GM12878 (cell line): ENCODE data around the gene ETV6. TPM values are rescaled to one million over a fixed set of nuclear protein-coding genes. Genes with fewer than 3 reads are reported as not detected.

Source experiments
- ATAC-seq: fragments of 200-7000 bp; cut with Tn5 transposase; 3 replicates; pipeline ENCODE4 v1.9.1; 2020; ENCODE audit warnings: mild to moderate bottlenecking, moderate library complexity
- BruUV-seq: library from RNA; stranded (reverse); fragments of 400-500 nt; replicated peaks from 2 replicates; lab custom pipeline; 2021; lab: Mats Ljungman, UMichigan
- CTCF ChIA-PET: fragments of 300-600 bp; sonication (Branson Sonifier 250); formaldehyde crosslinking; extraction: SDS; loops from one replicate; lab custom pipeline; 2021; ENCODE audit warnings: inconsistent platforms; lab: Yijun Ruan, JAX
- POLR2A ChIA-PET: fragments of 350-600 bp; formaldehyde crosslinking; extraction: SDS; loops from one replicate; lab custom pipeline; 2021; ENCODE audit warnings: inconsistent platforms; lab: Charles Lee
- RAD21 ChIA-PET: fragments of 300-600 bp; sonication (Branson Sonifier 250); formaldehyde crosslinking; loops from one replicate; lab custom pipeline; 2023; ENCODE audit warnings: antibody characterized with exemption; ENCODE audit not compliant: unreplicated experiment; lab: Charles Lee
- SMC1A ChIA-PET: fragments of 300-600 bp; sonication (Branson Sonifier 250); formaldehyde crosslinking; loops from one replicate; lab custom pipeline; 2023; ENCODE audit not compliant: unreplicated experiment, uncharacterized antibody; lab: Charles Lee
- DNase-seq: peaks from one replicate; pipeline ENCODE4 v3.0.0-alpha.2; 2011; ENCODE audit warnings: low read depth, low spot score
- FAIRE-seq: peaks from 3 replicates; lab custom pipeline; 2011; peaks lifted over from hg19 to GRCh38; lab: Jason Lieb, UNC
- H2AFZ ChIP-seq: 2 replicates; pipeline ENCODE4 v1.6.0; 2011; ENCODE audit warnings: low read depth, low read length, control low read depth; ENCODE audit not compliant: control insufficient read depth
- H3K27ac ChIP-seq: 2 replicates; pipeline ENCODE4 v1.5.1; 2011; ENCODE audit warnings: control low read depth; ENCODE audit not compliant: control insufficient read depth, insufficient read depth
- H3K27me3 ChIP-seq, 2 experiments: replicated peaks in 1 of 2; 2 replicates each; pipeline versions ENCODE4 v1.6.0 to v1.6.1; 2011; ENCODE audit warnings: low read length in 1 of 2; ENCODE audit not compliant: control insufficient read depth in 2 of 2, insufficient read depth in 2 of 2
- H3K36me3 ChIP-seq, 2 experiments: 2 replicates each; pipeline ENCODE4 v1.5.1; 2011; ENCODE audit warnings: low read length in 1 of 2; ENCODE audit not compliant: control insufficient read depth in 2 of 2, insufficient read depth in 2 of 2
- H3K4me1 ChIP-seq: 2 replicates; pipeline ENCODE4 v1.6.1; 2011; ENCODE audit warnings: mild to moderate bottlenecking, low read length, moderate library complexity, mixed read lengths; ENCODE audit not compliant: control insufficient read depth, insufficient read depth
- H3K4me2 ChIP-seq: 2 replicates; pipeline ENCODE4 v1.6.0; 2011; ENCODE audit warnings: control low read depth; ENCODE audit not compliant: control insufficient read depth, insufficient read depth
- H3K4me3 ChIP-seq: fragments of 200-600 bp; sonication (generic); 2 replicates; pipeline ENCODE4 v1.5.1; 2016
- H3K79me2 ChIP-seq: 2 replicates; pipeline ENCODE4 v1.6.0; 2011; ENCODE audit warnings: low read length; ENCODE audit not compliant: control insufficient read depth, insufficient read depth
- H3K9ac ChIP-seq: 2 replicates; pipeline ENCODE4 v1.8.0; 2011; ENCODE audit warnings: low read length, control low read depth, mixed read lengths; ENCODE audit not compliant: control insufficient read depth, insufficient read depth
- H3K9me3 ChIP-seq: replicated peaks from 3 replicates; pipeline ENCODE4 v1.5.1; 2011; ENCODE audit warnings: mild to moderate bottlenecking, low read length; ENCODE audit not compliant: control insufficient read depth, insufficient read depth
- H4K20me1 ChIP-seq: 2 replicates; pipeline ENCODE4 v1.6.0; 2011; ENCODE audit not compliant: control insufficient read depth, insufficient read depth
- ASH2L ChIP-seq: fragments of 300-600, 200-600 bp; sonication (generic); IDR thresholded peaks from 2 replicates; pipeline ENCODE4 v1.6.1; 2017; ENCODE audit warnings: low read depth, mild to moderate bottlenecking, borderline replicate concordance
- ESRRA ChIP-seq: IDR thresholded peaks from 2 replicates; pipeline ENCODE4 v1.6.1; 2012; ENCODE audit warnings: mild to moderate bottlenecking, low read length, improper control_type of control experiment
- RELA ChIP-seq: fragments of 450-650 bp; IDR thresholded peaks from 2 replicates; pipeline ENCODE4 v1.8.0; 2014; ENCODE audit warnings: borderline replicate concordance; ENCODE audit not compliant: partially characterized antibody
- SUPT20H ChIP-seq: IDR thresholded peaks from 2 replicates; pipeline ENCODE4 v1.6.1; 2011; ENCODE audit warnings: low read depth, mild to moderate bottlenecking, low read length, moderate library complexity, borderline replicate concordance; ENCODE audit not compliant: control insufficient read depth
- TBL1XR1 ChIP-seq: IDR thresholded peaks from 2 replicates; pipeline ENCODE4 v1.6.1; 2012; ENCODE audit warnings: low read depth, low read length, improper control_type of control experiment
- TCF3 ChIP-seq: IDR thresholded peaks from 2 replicates; pipeline ENCODE4 v1.6.1; 2012; ENCODE audit warnings: low read depth, mild to moderate bottlenecking, low read length, borderline replicate concordance; ENCODE audit not compliant: insufficient read depth
- YBX1 ChIP-seq: fragments of 450-650 bp; IDR thresholded peaks from 2 replicates; pipeline ENCODE4 v1.6.1; 2016; ENCODE audit warnings: antibody characterized with exemption
- ZBTB33 ChIP-seq: fragments of 450-650 bp; IDR thresholded peaks from 2 replicates; pipeline ENCODE4 v1.6.1; 2017; ENCODE audit warnings: mild to moderate bottlenecking
- WGBS: methylation state at CpG from one replicate; pipeline ENCODE4 v1.1.6; 2016; ENCODE audit warnings: low lambda C conversion rate; ENCODE audit not compliant: insufficient replicate concordance, insufficient coverage; ENCODE audit errors: missing lambda C conversion rate; 5-methylcytosine and 5-hydroxymethylcytosine counted together
- in situ Hi-C: fragments of 300-500 bp; cut with MboI; formaldehyde crosslinking; loops from 9 replicates; pipeline ENCODE4 v1.14.3; 2018; ENCODE audit warnings: mixed read lengths
- intact Hi-C: fragments of 100-400 bp; cut with micrococcal nuclease; formaldehyde crosslinking; loops from one replicate; pipeline ENCODE4 v1.14.2; 2022; ENCODE audit not compliant: unreplicated experiment
- polyA plus RNA-seq, 11 experiments: library from polyadenylated mRNA; depleted of rRNA in 4 of 11; unstranded in 6 of 11; stranded (reverse) in 5 of 11; fragments of >200 nt; fragmentation: Nextera tagmentation in 4 of 11; fragmentation: Illumina TruSeq in 1 of 11; extraction: Ambion mirVana in 4 of 11; extraction: Trizol in 1 of 11; gene quantifications; 1 replicate in 1 of 11; 2 replicates in 10 of 11; pipeline versions ENCODE4 v1.2.1 to v1.2.3, GENCODE V29; 2011 to 2016; ENCODE audit warnings: inconsistent platforms in 2 of 11, missing spikeins in 2 of 11, low read depth in 1 of 11
- total RNA-seq, 4 experiments: library from RNA; depleted of rRNA in 3 of 4; stranded (reverse); fragments of >200 nt in 3 of 4; fragmentation: Illumina TruSeq in 1 of 4; extraction: Trizol in 1 of 4; gene quantifications; 2 replicates each; pipeline versions ENCODE4 v1.2.1 to v1.2.3, GENCODE V29; 2013 to 2021

The ETV6 gene
- total and polyA plus RNA-seq, 10 of the 15 experiments (the other 5 are each of a cell fraction or from before 2014, with no cell fraction given) = 6.6 to 74.8 (median 24.6) TPM

- TF ChIP-seq SUPT20H = no peak
- TF ChIP-seq ESRRA = no peak
- no peak for TF ChIP-seq ZBTB33
- TF ChIP-seq ASH2L = no peak
- TF ChIP-seq YBX1 = no peak
- TF ChIP-seq TCF3 = no peak
- no peak for TF ChIP-seq RELA
Observed at GRCh38 chr12:11793921-11794710, 144.6 kb downstream of the ETV6 start (continued).

- no peak overlapping the region for H3K9ac ChIP-seq
- no TSS peak for BruUV-seq
- ATAC-seq (no peak), FAIRE-seq (no peak), DNase-seq (no peak)
- in situ Hi-C loops = no loop called here
- ChIA-PET SMC1A (interaction anchor here (1.0 to 14.2 kb wide), 6 partner anchors 9 to 238 kb away, joined by 3 to 117 read pairs (median 4); no protein-coding TSS in a partner anchor), CTCF (interaction anchor here (1.3 kb wide), 1 partner anchor 214 kb away, joined by 3 read pairs; no protein-coding TSS in a partner anchor), RAD21 (interaction anchor here (1.1 kb wide), 1 partner anchor 15 kb away, joined by 3 read pairs; no protein-coding TSS in a partner anchor), POLR2A (interaction anchor here (2.7 kb wide), 1 partner anchor 15 kb away, joined by 8 read pairs; no protein-coding TSS in a partner anchor)
- no peak overlapping the region for H3K27ac ChIP-seq
- H3K4me1 ChIP-seq = peaks cover 9% of the 10 kb centered on the region; the same call in 1 of the 2 replicates
- peaks cover 3% of the 10 kb centered on the region; the same call in 1 of the 3 replicates for H3K9me3 ChIP-seq
- peaks cover 6 to 28% of the 10 kb centered on the region in 2 experiments for H3K36me3 ChIP-seq
- 98% methylated on average over 4 of the region's 4 CpGs for WGBS
- peaks cover 48% of the 10 kb centered on the region for H3K79me2 ChIP-seq
- no peaks in the 10 kb centered on the region for H3K27me3 ChIP-seq
- intact Hi-C loops = no loop called here
- H2AFZ ChIP-seq = no peak overlapping the region
- no peak overlapping the region for H3K4me2 ChIP-seq
- TF ChIP-seq ZBTB33 (no peak), TBL1XR1 (no peak)
- TF ChIP-seq, all 136 proteins: peak for 0
- Histone ChIP-seq H4K20me1 (no peaks in the 10 kb centered on the region), H3K4me3 (no peak overlapping the region)
Observed at GRCh38 chr12:11794751-11795150, 145.3 kb downstream of the ETV6 start.
